Measurements from ENCODE around the gene MAN1B1. TPM values are rescaled to one million over a fixed set of nuclear protein-coding genes. Genes with fewer than 3 reads are reported as not detected.

The MAN1B1 gene
- total and polyA plus RNA-seq, 2 donors (not counting 3 experiments of a cell fraction or from before 2014, with no cell fraction given): 75.3 to 83.3 TPM

GRCh38 chr9:137065336-137065967 is 21.3 kb upstream of the MAN1B1 start:
- no peaks in the 10 kb centered on the region for H4K20me1 ChIP-seq (replicated peaks; ENCODE audit: control insufficient read depth, extremely low read depth, insufficient read depth, low read length)
- H3K9ac ChIP-seq (replicated peaks; ENCODE audit: extremely low read depth, insufficient read depth, low read length): no peak overlapping the region
- H3K4me2 ChIP-seq (ENCODE audit: insufficient read depth, low read length): no peak overlapping the region
- TF ChIP-seq MAX (IDR thresholded peaks at IDR 0.05; ENCODE audit: insufficient read depth, insufficient read length): no peak
- no peak for TF ChIP-seq JUN (IDR thresholded peaks at IDR 0.05; ENCODE audit: borderline replicate concordance, insufficient read depth, insufficient read length, low read depth)
- TF ChIP-seq POLR2AphosphoS5 (IDR thresholded peaks at IDR 0.05; ENCODE audit: insufficient read depth, low read depth, low read length): no peak
- no peak for TF ChIP-seq GATA2 (IDR thresholded peaks at IDR 0.05; ENCODE audit: insufficient read depth, insufficient read length, low read depth, low read length)
- no peak for TF ChIP-seq FOS (IDR thresholded peaks at IDR 0.05; ENCODE audit: borderline replicate concordance, insufficient read depth, low read length)
- TF ChIP-seq, protein P1, sequence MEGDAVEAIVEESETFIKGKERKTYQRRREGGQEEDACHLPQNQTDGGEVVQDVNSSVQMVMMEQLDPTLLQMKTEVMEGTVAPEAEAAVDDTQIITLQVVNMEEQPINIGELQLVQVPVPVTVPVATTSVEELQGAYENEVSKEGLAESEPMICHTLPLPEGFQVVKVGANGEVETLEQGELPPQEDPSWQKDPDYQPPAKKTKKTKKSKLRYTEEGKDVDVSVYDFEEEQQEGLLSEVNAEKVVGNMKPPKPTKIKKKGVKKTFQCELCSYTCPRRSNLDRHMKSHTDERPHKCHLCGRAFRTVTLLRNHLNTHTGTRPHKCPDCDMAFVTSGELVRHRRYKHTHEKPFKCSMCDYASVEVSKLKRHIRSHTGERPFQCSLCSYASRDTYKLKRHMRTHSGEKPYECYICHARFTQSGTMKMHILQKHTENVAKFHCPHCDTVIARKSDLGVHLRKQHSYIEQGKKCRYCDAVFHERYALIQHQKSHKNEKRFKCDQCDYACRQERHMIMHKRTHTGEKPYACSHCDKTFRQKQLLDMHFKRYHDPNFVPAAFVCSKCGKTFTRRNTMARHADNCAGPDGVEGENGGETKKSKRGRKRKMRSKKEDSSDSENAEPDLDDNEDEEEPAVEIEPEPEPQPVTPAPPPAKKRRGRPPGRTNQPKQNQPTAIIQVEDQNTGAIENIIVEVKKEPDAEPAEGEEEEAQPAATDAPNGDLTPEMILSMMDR (IDR thresholded peaks at IDR 0.05; ENCODE audit: extremely low read depth in 1 of 2, insufficient read depth in 1 of 2, low read depth in 1 of 2, low read length in 2 of 2): no peak
- TF ChIP-seq POLR2A (IDR thresholded peaks at IDR 0.05; ENCODE audit: low read depth, low read length): no peak
- no peak for TF ChIP-seq EZH2 (IDR thresholded peaks at IDR 0.05; ENCODE audit: borderline replicate concordance, low read depth, low read length, severe bottlenecking)
- TF ChIP-seq MYC (IDR thresholded peaks at IDR 0.05; ENCODE audit: low read depth, low read length): no peak
- H3K36me3 ChIP-seq (ENCODE audit: control insufficient read depth in 2 of 2, extremely low read depth in 1 of 2, insufficient read depth in 2 of 2, low read length in 2 of 2): no peaks in the 10 kb centered on the region
- no peak overlapping the region for H2AFZ ChIP-seq (ENCODE audit: low read depth, low read length)
- peaks cover 9% of the 10 kb centered on the region for H3K79me2 ChIP-seq (ENCODE audit: control insufficient read depth, insufficient read depth, low read length)
- dilution Hi-C loops (cut with MboI; ENCODE audit: extremely low pct_ligation_motif_present, low sequenced_read_pairs): no loop called here
- FAIRE-seq (no peak), DNase-seq (ENCODE audit: low read depth, low spot score) (no peak)
- H3K9me1 ChIP-seq (replicated peaks; ENCODE audit: control insufficient read depth, extremely low read depth, insufficient read depth, low read length): no peaks in the 10 kb centered on the region
- ChIA-PET POLR2A (no interaction called here), CTCF (interaction anchor here (0.8 to 8.0 kb wide), 4 partner anchors 17 to 171 kb away, joined by 3 to 152 read pairs (median 22); partner anchors contain the start of gene NPDC1)
- BruUV-seq (replicated peaks): no TSS peak
- H3K4me3 ChIP-seq (replicated peaks in 1 of 3; ENCODE audit: insufficient read depth in 1 of 3, low read depth in 1 of 3, low read length in 3 of 3): no peak overlapping the region
- peaks cover 5% of the 10 kb centered on the region for H3K4me1 ChIP-seq (ENCODE audit: control insufficient read depth, extremely low read depth, insufficient read depth, low read length)
- H3K27me3 ChIP-seq (ENCODE audit: control insufficient read depth in 2 of 2, insufficient read depth in 2 of 2, low read length in 2 of 2): no peaks in the 10 kb centered on the region
- H3K27ac ChIP-seq (ENCODE audit: insufficient read depth, low read depth, low read length): no peak overlapping the region
- intact Hi-C loops (cut with micrococcal nuclease): no loop called here
- H3K9me3 ChIP-seq (replicated peaks; ENCODE audit: control insufficient read depth, insufficient read depth, low read length): no peaks in the 10 kb centered on the region

Measured in endothelial cell of umbilical vein (primary cell).